Kidney (tissue), 14 donors: ENCODE results near the gene SLC13A5. TPM values are rescaled to one million over a fixed set of nuclear protein-coding genes. Genes with fewer than 3 reads are reported as not detected.

Experiments used
- DNase-seq, 5 donors: peaks; one replicate each; pipeline ENCODE4 v3.0.0-alpha.2; 2013 to 2020
- FAIRE-seq: peaks from 2 replicates; lab custom pipeline; 2012; peaks lifted over from hg19 to GRCh38; lab: Jason Lieb, UNC
- H3K27ac ChIP-seq, 2 donors: one replicate each; pipeline ENCODE4 v1.7.0; 2013; ENCODE audit warnings: low read depth in 2 of 2, low read length in 2 of 2, inconsistent platforms in 1 of 2
- H3K27me3 ChIP-seq: one replicate; pipeline ENCODE4 v1.7.1; 2013; ENCODE audit warnings: low read length, inconsistent platforms; ENCODE audit not compliant: control insufficient read depth, insufficient read depth
- H3K36me3 ChIP-seq, 3 donors: one replicate each; pipeline versions ENCODE4 v1.7.0 to v1.7.1; 2013; ENCODE audit warnings: low read length in 3 of 3, control low read depth in 1 of 3, inconsistent platforms in 1 of 3; ENCODE audit not compliant: insufficient read depth in 3 of 3, control insufficient read depth in 2 of 3
- H3K4me1 ChIP-seq, 3 donors: one replicate each; pipeline versions ENCODE4 v1.7.0 to v1.7.1; 2013; ENCODE audit warnings: low read length in 3 of 3, inconsistent platforms in 1 of 3, low read depth in 1 of 3; ENCODE audit not compliant: control insufficient read depth in 2 of 3, insufficient read depth in 2 of 3
- H3K4me3 ChIP-seq, 3 donors: one replicate each; pipeline versions ENCODE4 v1.7.0 to v1.8.1; 2013; ENCODE audit warnings: low read length in 3 of 3, control low read depth in 1 of 3, inconsistent platforms in 1 of 3
- H3K9ac ChIP-seq, 3 donors: one replicate each; pipeline versions ENCODE4 v1.7.0 to v1.7.1; 2013; ENCODE audit warnings: low read length in 3 of 3, control low read depth in 1 of 3, inconsistent platforms in 1 of 3
- H3K9me3 ChIP-seq, 3 donors: one replicate each; pipeline versions ENCODE4 v1.7.0 to v1.7.1; 2013; ENCODE audit warnings: low read length in 3 of 3, control low read depth in 1 of 3, inconsistent platforms in 1 of 3; ENCODE audit not compliant: control insufficient read depth in 2 of 3, insufficient read depth in 1 of 3
- CTCF ChIP-seq: IDR thresholded peaks from 3 replicates; pipeline ENCODE4 v1.5.1; 2012; ENCODE audit warnings: mild to moderate bottlenecking, moderate library complexity, borderline replicate concordance; ENCODE audit not compliant: insufficient read depth; ENCODE audit errors: extremely low read depth
- intact Hi-C: fragments of 100-400 bp; cut with DNase I; formaldehyde crosslinking; loops from one replicate; pipeline ENCODE4 v1.11.1; 2022
- polyA plus RNA-seq: library from polyadenylated mRNA; stranded (reverse); fragments of 350-450 nt; fragmentation: Illumina TruSeq; extraction: RNeasy Lipid Tissue Mini Kit (QIAGEN cat#74804); gene quantifications from one replicate; pipeline ENCODE4 v1.2.3, GENCODE V29; 2014; ENCODE audit warnings: low read depth, low replicate concordance; ENCODE audit not compliant: insufficient read depth
- total RNA-seq: library from RNA; stranded (reverse); fragmentation: NEBNext Ultra II Directional; extraction: Animal tissue kit (Norgen Biotek cat#: 25700); gene quantifications from one replicate; pipeline ENCODE4 v1.2.1, GENCODE V29; 2021
- donor health status: control.
- donor health status: control.
- donor health status: control.
- donor health status: control.
- donor health status: control.
- donor health status: DM: yes; HTN: yes; CAD: no.
- donor health status: Normal renal cell carcinoma (clear cell type).

The SLC13A5 gene
- total and polyA plus RNA-seq, 2 donors from 2014 or later, result not detected

GRCh38 chr17:6676802-6677157 lies 36.4 kb downstream of the SLC13A5 start:
- H3K27ac ChIP-seq, result no peak overlapping the region
- no peaks in the 10 kb centered on the region for H3K4me1 ChIP-seq
- intact Hi-C loops, result loop anchor here (10.0 kb wide), 2 partner anchors 148 to 328 kb away; no protein-coding TSS in a partner anchor
- FAIRE-seq (no peak), DNase-seq (peak in 1 of 5 donors; percentile 21)
- H3K9me3 ChIP-seq, result no peaks in the 10 kb centered on the region
- no peak overlapping the region for H3K9ac ChIP-seq
- no peaks in the 10 kb centered on the region for H3K36me3 ChIP-seq
- TF ChIP-seq CTCF, result no peak
- H3K4me3 ChIP-seq, result no peak overlapping the region
- H3K27me3 ChIP-seq, result no peaks in the 10 kb centered on the region

GRCh38 chr17:6675201-6675825 lies 37.9 kb downstream of the SLC13A5 start:
- no peaks in the 10 kb centered on the region for H3K4me1 ChIP-seq
- intact Hi-C loops, result loop anchor here (10.0 kb wide), 2 partner anchors 149 to 329 kb away; no protein-coding TSS in a partner anchor
- no peaks in the 10 kb centered on the region for H3K9me3 ChIP-seq
- H3K36me3 ChIP-seq, result no peaks in the 10 kb centered on the region
- H3K27me3 ChIP-seq, result no peaks in the 10 kb centered on the region
- FAIRE-seq (no peak), DNase-seq (no peak)
- H3K9ac ChIP-seq, result no peak overlapping the region
- H3K4me3 ChIP-seq, result no peak overlapping the region
- H3K27ac ChIP-seq, result no peak overlapping the region
- TF ChIP-seq CTCF, result no peak

GRCh38 chr17:6674586-6674985 lies 38.6 kb downstream of the SLC13A5 start:
- Histone ChIP-seq H3K36me3 (no peaks in the 10 kb centered on the region), H3K27ac (no peak overlapping the region), H3K27me3 (no peaks in the 10 kb centered on the region), H3K9ac (no peak overlapping the region), H3K4me1 (no peaks in the 10 kb centered on the region), H3K4me3 (no peak overlapping the region), H3K9me3 (no peaks in the 10 kb centered on the region)
- DNase-seq (no peak), FAIRE-seq (no peak)
- intact Hi-C loops, result loop anchor here (10.0 kb wide), 2 partner anchors 150 to 330 kb away; no protein-coding TSS in a partner anchor
- no peak for TF ChIP-seq CTCF
